ENCODE measurements around the gene PURA.

PURA gene

GRCh38 chr5:140094889-140095288 lies 19.0 kb upstream of the PURA start:
- TF ChIP-seq CTCF (IDR thresholded peaks at IDR 0.05) = no peak
- Mint-ChIP-seq H3K4me1 (no peaks in the 10 kb centered on the region), H3K9me3 (peaks cover 12% of the 10 kb centered on the region), H3K27ac (no peak overlapping the region), H3K36me3 (ENCODE audit: low read depth) (no peaks in the 10 kb centered on the region), H3K4me3 (no peak overlapping the region), H3K27me3 (ENCODE audit: low read depth, poor library complexity) (peaks cover 87% of the 10 kb centered on the region)
- no peak for DNase-seq

DNA sequence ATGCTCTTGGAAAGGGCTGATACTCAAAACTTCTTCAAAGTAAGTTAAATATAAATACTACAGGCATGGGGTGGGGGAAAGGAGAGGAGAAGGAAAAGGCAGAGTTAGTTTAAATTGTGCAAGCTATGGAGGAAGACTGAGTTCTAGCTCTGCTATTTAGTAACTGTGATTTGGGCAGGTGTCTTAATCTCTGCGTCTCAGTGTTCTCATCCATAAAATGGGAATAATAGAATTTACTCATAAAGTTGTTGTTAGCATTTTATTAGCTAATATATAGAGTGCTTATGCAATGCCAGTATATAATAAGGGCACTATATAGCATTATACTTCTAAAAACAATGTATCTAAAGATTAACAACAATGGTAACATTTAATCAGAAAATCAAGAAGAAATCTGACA lies 12.7 kb upstream of the PURA start:
- Mint-ChIP-seq H3K9me3 (no peaks in the 10 kb centered on the region), H3K27ac (no peak overlapping the region), H3K36me3 (ENCODE audit: low read depth) (no peaks in the 10 kb centered on the region), H3K4me1 (peaks cover 1% of the 10 kb centered on the region), H3K27me3 (ENCODE audit: low read depth, poor library complexity) (peaks cover 92% of the 10 kb centered on the region), H3K4me3 (no peak overlapping the region)
- no peak for DNase-seq
- no peak for TF ChIP-seq CTCF (IDR thresholded peaks at IDR 0.05)

DNA sequence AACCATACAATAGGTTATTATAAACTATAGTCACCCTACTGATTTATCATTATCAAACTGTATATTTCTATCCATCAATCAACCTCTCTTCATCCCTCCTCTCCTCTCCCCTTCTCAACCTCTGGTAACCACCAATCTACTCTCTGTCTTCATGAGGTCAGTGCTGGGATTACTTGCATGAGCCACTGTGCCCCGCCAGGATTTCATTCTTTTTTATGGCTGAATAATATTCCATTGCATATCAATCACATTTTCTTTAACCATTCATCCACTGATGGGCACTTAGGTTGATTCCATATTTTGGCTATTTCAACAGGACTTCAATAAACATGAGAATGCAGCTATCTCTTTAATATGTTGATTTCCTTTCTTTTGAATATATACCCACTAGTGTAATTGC lies 10.8 kb upstream of the PURA start:
- H3K4me3 Mint-ChIP-seq = no peak overlapping the region
- no peaks in the 10 kb centered on the region for H3K36me3 Mint-ChIP-seq (ENCODE audit: low read depth)
- peaks cover 15% of the 10 kb centered on the region for H3K4me1 Mint-ChIP-seq
- no peak for DNase-seq
- no peak overlapping the region for H3K27ac Mint-ChIP-seq
- no peak for TF ChIP-seq CTCF (IDR thresholded peaks at IDR 0.05)
- peaks cover 94% of the 10 kb centered on the region for H3K27me3 Mint-ChIP-seq (ENCODE audit: low read depth, poor library complexity)
- H3K9me3 Mint-ChIP-seq = no peaks in the 10 kb centered on the region

- no peak overlapping the region for H3K4me3 Mint-ChIP-seq
- H3K9me3 Mint-ChIP-seq = no peaks in the 10 kb centered on the region
- H3K36me3 Mint-ChIP-seq (ENCODE audit: low read depth) = no peaks in the 10 kb centered on the region
- H3K27me3 Mint-ChIP-seq (ENCODE audit: low read depth, poor library complexity) = peaks cover 97% of the 10 kb centered on the region
- DNase-seq = no peak
- H3K27ac Mint-ChIP-seq = no peak overlapping the region
- peaks cover 23% of the 10 kb centered on the region for H3K4me1 Mint-ChIP-seq
- no peak for TF ChIP-seq CTCF (IDR thresholded peaks at IDR 0.05)
Measured at GRCh38 chr5:140104100-140104499, 9.8 kb upstream of the PURA start.

DNA sequence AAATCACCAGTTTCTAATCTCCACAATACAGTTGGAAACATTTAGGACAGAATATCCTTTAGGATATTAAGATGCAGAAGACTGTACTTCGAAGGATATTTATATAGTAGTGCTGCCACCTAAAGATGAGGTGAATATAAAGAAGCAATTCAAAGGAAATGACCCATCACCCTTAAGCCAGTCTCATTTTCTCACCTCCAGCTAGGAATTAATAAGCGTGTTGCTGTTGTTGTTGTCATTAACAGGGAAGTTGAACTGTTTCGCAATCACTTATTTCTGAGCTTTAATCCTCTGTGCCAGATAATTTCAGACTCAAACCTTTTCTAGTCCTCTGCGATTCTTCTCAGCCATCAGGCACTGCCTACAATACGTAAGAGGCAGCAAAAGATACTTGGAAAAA lies 7.8 kb upstream of the PURA start:
- no peak for DNase-seq
- H3K4me1 Mint-ChIP-seq = peaks cover 26% of the 10 kb centered on the region
- H3K9me3 Mint-ChIP-seq = no peaks in the 10 kb centered on the region
- no peak for TF ChIP-seq CTCF (IDR thresholded peaks at IDR 0.05)
- no peak overlapping the region for H3K27ac Mint-ChIP-seq
- no peaks in the 10 kb centered on the region for H3K36me3 Mint-ChIP-seq (ENCODE audit: low read depth)
- H3K4me3 Mint-ChIP-seq = peak overlapping the region; percentile 83
- peaks cover 98% of the 10 kb centered on the region for H3K27me3 Mint-ChIP-seq (ENCODE audit: low read depth, poor library complexity)

- no peak for TF ChIP-seq CTCF (IDR thresholded peaks at IDR 0.05)
- H3K36me3 Mint-ChIP-seq (ENCODE audit: low read depth) = no peaks in the 10 kb centered on the region
- peaks cover 26% of the 10 kb centered on the region for H3K4me1 Mint-ChIP-seq
- H3K27me3 Mint-ChIP-seq (ENCODE audit: low read depth, poor library complexity) = peaks cover 98% of the 10 kb centered on the region
- DNase-seq = no peak
- H3K27ac Mint-ChIP-seq = peak overlapping the region; percentile 20
- no peaks in the 10 kb centered on the region for H3K9me3 Mint-ChIP-seq
- H3K4me3 Mint-ChIP-seq = peak overlapping the region; percentile 83
Measured at GRCh38 chr5:140106805-140107311, 7.1 kb upstream of the PURA start.
